Measurements from ENCODE around the gene STMN3.
A peak's percentile ranks its signal among the peaks of the same experiment; 100 is the strongest.
"Not testable (repeated sequence)": the region's sequence is repeated elsewhere in the genome, so short reads cannot be mapped to it uniquely, and the experiment has no call there.

Gene STMN3

GRCh38 chr20:63675681-63676368, 22.6 kb upstream of the STMN3 start:
- DNase-seq: no peak

GRCh38 chr20:63673951-63674350, 20.7 kb upstream of the STMN3 start:
- DNase-seq: no peak

- DNase-seq: no peak
These were observed 19.4 kb upstream of the STMN3 start for GRCh38 chr20:63672666-63673065.

- not testable (repeated sequence) for DNase-seq
These were observed 18.5 kb upstream of the STMN3 start for GRCh38 chr20:63671695-63672094.

- DNase-seq: no peak
These were observed 15.1 kb upstream of the STMN3 start for GRCh38 chr20:63668351-63668750.

- no peak for DNase-seq
These were observed 14.6 kb upstream of the STMN3 start for GRCh38 chr20:63667858-63668257.

- no peak for DNase-seq
These were observed 12.5 kb upstream of the STMN3 start for GRCh38 chr20:63665708-63666107.

- DNase-seq: no peak
These were observed 11.8 kb upstream of the STMN3 start for GRCh38 chr20:63664861-63665594.

- no peak for DNase-seq
These were observed 11.1 kb upstream of the STMN3 start for GRCh38 chr20:63664143-63664851.

GRCh38 chr20:63663332-63664066, 10.3 kb upstream of the STMN3 start:
- no peak for DNase-seq

- no peak for DNase-seq
These were observed 9.6 kb upstream of the STMN3 start for GRCh38 chr20:63662813-63663189.

GRCh38 chr20:63661959-63662812, 9.0 kb upstream of the STMN3 start:
- DNase-seq: no peak

GRCh38 chr20:63661108-63661507, 7.9 kb upstream of the STMN3 start:
- no peak for DNase-seq

GRCh38 chr20:63660622-63661021, 7.4 kb upstream of the STMN3 start:
- no peak for DNase-seq

GRCh38 chr20:63660174-63660573, 7.0 kb upstream of the STMN3 start:
- not testable (repeated sequence) for DNase-seq

- DNase-seq: no peak
These were observed 6.1 kb upstream of the STMN3 start for GRCh38 chr20:63659370-63659769.

- DNase-seq: no peak
These were observed 5.5 kb upstream of the STMN3 start for GRCh38 chr20:63658749-63659187.

GRCh38 chr20:63657937-63658748, 4.9 kb upstream of the STMN3 start, which contains the start of gene RTEL1:
Gene RTEL1, plus strand, starts transcription at chr20:63658312. Its CDS starts 1,091 bp downstream, at chr20:63659403.
- DNase-seq: peak; percentile 91

- DNase-seq: no peak
These were observed 4.2 kb upstream of the STMN3 start for GRCh38 chr20:63657260-63657936.

- DNase-seq: no peak
These were observed 3.2 kb upstream of the STMN3 start for GRCh38 chr20:63656451-63656850.

- no peak for DNase-seq
These were observed 2.0 kb upstream of the STMN3 start for GRCh38 chr20:63655249-63655648.
